ENCODE results near the gene NHSL2. TPM values are rescaled to one million over a fixed set of nuclear protein-coding genes. Genes with fewer than 3 reads are reported as not detected.

Gene NHSL2
- total RNA-seq, 4 donors from 2014 or later, result 1.6 to 6.0 (median 3.6) TPM

GRCh38 chrX:71978164-71978563 is 67.5 kb downstream of the NHSL2 start:
- TF ChIP-seq POLR2A (IDR thresholded peaks at IDR 0.05), result no peak
- TF ChIP-seq POLR2AphosphoS5 (IDR thresholded peaks at IDR 0.05), result no peak
- TF ChIP-seq CTCF (IDR thresholded peaks at IDR 0.05), result no peak
- no peaks in the 10 kb centered on the region for H3K27me3 ChIP-seq
- H3K4me1 ChIP-seq, result no peaks in the 10 kb centered on the region
- H3K4me3 ChIP-seq, result no peak overlapping the region
- in situ Hi-C loops (cut with MboI; ENCODE audit: low pct_ligation_motif_present in 1 of 4, low pct_unique_long_range_greater_than_20kb in 1 of 4, low sequenced_read_pairs in 3 of 4), result no loop called here
- 60 to 87% methylated on average over 1 to 3 of the region's 3 CpGs for WGBS, 2 donors (ENCODE audit: low coverage in 1 of 2)
- no peak overlapping the region for H3K27ac ChIP-seq
- H3K36me3 ChIP-seq, result no peaks in the 10 kb centered on the region
- intact Hi-C loops (cut with DNase I; ENCODE audit: low total_unique reads), result no loop called here
- H3K9me3 ChIP-seq, result no peaks in the 10 kb centered on the region
- no peak for DNase-seq

- H3K4me1 ChIP-seq, result no peaks in the 10 kb centered on the region
- no peak overlapping the region for H3K27ac ChIP-seq
- H3K4me3 ChIP-seq, result no peak overlapping the region
- no peaks in the 10 kb centered on the region for H3K27me3 ChIP-seq
- intact Hi-C loops (cut with DNase I; ENCODE audit: low total_unique reads), result no loop called here
- no peak for DNase-seq
- in situ Hi-C loops (cut with MboI; ENCODE audit: low pct_ligation_motif_present in 1 of 4, low pct_unique_long_range_greater_than_20kb in 1 of 4, low sequenced_read_pairs in 3 of 4), result no loop called here
- H3K36me3 ChIP-seq, result no peaks in the 10 kb centered on the region
- H3K9me3 ChIP-seq, result no peaks in the 10 kb centered on the region
- TF ChIP-seq POLR2A (IDR thresholded peaks at IDR 0.05), result no peak
- no peak for TF ChIP-seq POLR2AphosphoS5 (IDR thresholded peaks at IDR 0.05)
- TF ChIP-seq CTCF (IDR thresholded peaks at IDR 0.05), result no peak
- TF ChIP-seq EP300 (IDR thresholded peaks at IDR 0.05; ENCODE audit: low read depth), result no peak
- 47% methylated on average over 9 of the region's 9 CpGs; no CpG with 5 or more reads in 1 of the 2 donors for WGBS, 2 donors (ENCODE audit: low coverage in 1 of 2)
Observed at GRCh38 chrX:71989768-71990426, 79.3 kb downstream of the NHSL2 start.

- in situ Hi-C loops (cut with MboI; ENCODE audit: low pct_ligation_motif_present in 1 of 4, low pct_unique_long_range_greater_than_20kb in 1 of 4, low sequenced_read_pairs in 3 of 4) (no loop called here), intact Hi-C loops (cut with DNase I; ENCODE audit: low total_unique reads) (no loop called here)
- TF ChIP-seq POLR2AphosphoS5 (IDR thresholded peaks at IDR 0.05) (no peak), EP300 (IDR thresholded peaks at IDR 0.05; ENCODE audit: low read depth) (no peak), CTCF (IDR thresholded peaks at IDR 0.05) (no peak), POLR2A (IDR thresholded peaks at IDR 0.05) (no peak)
- no peaks in the 10 kb centered on the region for H3K27me3 ChIP-seq
- no peak overlapping the region for H3K4me3 ChIP-seq
- no peak overlapping the region for H3K27ac ChIP-seq
- no peak for DNase-seq
- H3K4me1 ChIP-seq, result no peaks in the 10 kb centered on the region
- 72% methylated on average over 2 of the region's 2 CpGs; no CpG with 5 or more reads in 1 of the 2 donors for WGBS, 2 donors (ENCODE audit: low coverage in 1 of 2)
- H3K9me3 ChIP-seq, result no peaks in the 10 kb centered on the region
- no peaks in the 10 kb centered on the region for H3K36me3 ChIP-seq
Observed at GRCh38 chrX:71990518-71990917, 79.9 kb downstream of the NHSL2 start.

GRCh38 chrX:71991164-71991563 is 80.5 kb downstream of the NHSL2 start:
- Histone ChIP-seq H3K4me3 (no peak overlapping the region), H3K27ac (no peak overlapping the region), H3K27me3 (no peaks in the 10 kb centered on the region), H3K4me1 (no peaks in the 10 kb centered on the region), H3K36me3 (no peaks in the 10 kb centered on the region), H3K9me3 (no peaks in the 10 kb centered on the region)
- in situ Hi-C loops (cut with MboI; ENCODE audit: low pct_ligation_motif_present in 1 of 4, low pct_unique_long_range_greater_than_20kb in 1 of 4, low sequenced_read_pairs in 3 of 4) (no loop called here), intact Hi-C loops (cut with DNase I; ENCODE audit: low total_unique reads) (no loop called here)
- WGBS, 2 donors (ENCODE audit: low coverage in 1 of 2), result 66% methylated on average over 4 of the region's 4 CpGs; no CpG with 5 or more reads in 1 of the 2 donors
- DNase-seq, result no peak
- TF ChIP-seq CTCF (IDR thresholded peaks at IDR 0.05) (no peak), POLR2AphosphoS5 (IDR thresholded peaks at IDR 0.05) (no peak), POLR2A (IDR thresholded peaks at IDR 0.05) (no peak), EP300 (IDR thresholded peaks at IDR 0.05; ENCODE audit: low read depth) (no peak)
